GM23248 (cell line): ENCODE measurements around the gene PPFIBP1.

Source experiments
- EZH2 ChIP-seq: fragments of 200-600 bp; sonication (generic); IDR thresholded peaks from 2 replicates; pipeline ENCODE4 v1.6.1; 2018; ENCODE audit warnings: antibody characterized with exemption, mild to moderate bottlenecking; ENCODE audit not compliant: insufficient read depth, poor library complexity, severe bottlenecking
- EZH2phosphoT487 ChIP-seq: fragments of 200-600 bp; sonication (generic); IDR thresholded peaks from 2 replicates; pipeline ENCODE4 v1.6.1; 2018; ENCODE audit warnings: antibody characterized with exemption, moderate library complexity, mild to moderate bottlenecking, low read depth; ENCODE audit not compliant: insufficient read depth

GRCh38 chr12:27733791-27734190 lies 209.8 kb downstream of the PPFIBP1 start:
- no peak for TF ChIP-seq EZH2phosphoT487
- no peak for TF ChIP-seq EZH2
